ENCODE data around the gene CKS1B. TPM values are rescaled to one million over a fixed set of nuclear protein-coding genes. Genes with fewer than 3 reads are reported as not detected.
A peak's percentile ranks its signal among the peaks of the same experiment; 100 is the strongest.

Gene CKS1B
- total RNA-seq, 1 experiment from 2014 or later: 225 TPM

- no peak for DNase-seq
Observed at GRCh38 chr1:155013632-155014031, 39.2 kb downstream of the CKS1B start.

GRCh38 chr1:155014709-155015508, 40.4 kb downstream of the CKS1B start:
- Histone ChIP-seq H3K4me2 (ENCODE audit: low read depth, low read length, poor library complexity, severe bottlenecking) (no peak overlapping the region), H2AFZ (ENCODE audit: low read length) (no peak overlapping the region), H4K20me1 (ENCODE audit: insufficient read depth, low read depth, low read length) (no peaks in the 10 kb centered on the region; the same call in 1 of the 2 replicates), H3K4me1 (ENCODE audit: low read length) (peaks cover 70% of the 10 kb centered on the region), H3K9ac (ENCODE audit: low read length) (no peak overlapping the region), H3K9me2 (replicated peaks; ENCODE audit: insufficient read depth, low read length) (no peaks in the 10 kb centered on the region), H3K79me2 (ENCODE audit: low read length) (no peaks in the 10 kb centered on the region), H3K36me3 (ENCODE audit: insufficient read depth, low read length) (0 out of 2 replicates have a peak, but pooled peaks cover 3% of the 10 kb centered on the region), H3K9me3 (ENCODE audit: low read length) (no peaks in the 10 kb centered on the region), H3K4me3 (ENCODE audit: low read length) (no peak overlapping the region), H3K27ac (ENCODE audit: low read length) (no peak overlapping the region), H3K27me3 (ENCODE audit: low read length) (no peaks in the 10 kb centered on the region)
- no peak for DNase-seq

More at GRCh38 chr1:155013632-155014031, 39.2 kb downstream of the CKS1B start:
- H4K20me1 ChIP-seq (ENCODE audit: insufficient read depth, low read depth, low read length): no peaks in the 10 kb centered on the region
- H3K27ac ChIP-seq (ENCODE audit: low read length): peak overlapping the region; percentile 40; the same call in 1 of the 2 replicates
- H3K36me3 ChIP-seq (ENCODE audit: insufficient read depth, low read length): no peaks in the 10 kb centered on the region
- H3K9ac ChIP-seq (ENCODE audit: low read length): no peak overlapping the region
- H3K4me2 ChIP-seq (ENCODE audit: low read depth, low read length, poor library complexity, severe bottlenecking): no peak overlapping the region
- no peaks in the 10 kb centered on the region for H3K9me3 ChIP-seq (ENCODE audit: low read length)
- no peak overlapping the region for H3K4me3 ChIP-seq (ENCODE audit: low read length)
- H3K9me2 ChIP-seq (replicated peaks; ENCODE audit: insufficient read depth, low read length): no peaks in the 10 kb centered on the region
- peaks cover 78% of the 10 kb centered on the region for H3K4me1 ChIP-seq (ENCODE audit: low read length)
- H3K79me2 ChIP-seq (ENCODE audit: low read length): no peaks in the 10 kb centered on the region
- H2AFZ ChIP-seq (ENCODE audit: low read length): no peak overlapping the region
- no peaks in the 10 kb centered on the region for H3K27me3 ChIP-seq (ENCODE audit: low read length)

DNA sequence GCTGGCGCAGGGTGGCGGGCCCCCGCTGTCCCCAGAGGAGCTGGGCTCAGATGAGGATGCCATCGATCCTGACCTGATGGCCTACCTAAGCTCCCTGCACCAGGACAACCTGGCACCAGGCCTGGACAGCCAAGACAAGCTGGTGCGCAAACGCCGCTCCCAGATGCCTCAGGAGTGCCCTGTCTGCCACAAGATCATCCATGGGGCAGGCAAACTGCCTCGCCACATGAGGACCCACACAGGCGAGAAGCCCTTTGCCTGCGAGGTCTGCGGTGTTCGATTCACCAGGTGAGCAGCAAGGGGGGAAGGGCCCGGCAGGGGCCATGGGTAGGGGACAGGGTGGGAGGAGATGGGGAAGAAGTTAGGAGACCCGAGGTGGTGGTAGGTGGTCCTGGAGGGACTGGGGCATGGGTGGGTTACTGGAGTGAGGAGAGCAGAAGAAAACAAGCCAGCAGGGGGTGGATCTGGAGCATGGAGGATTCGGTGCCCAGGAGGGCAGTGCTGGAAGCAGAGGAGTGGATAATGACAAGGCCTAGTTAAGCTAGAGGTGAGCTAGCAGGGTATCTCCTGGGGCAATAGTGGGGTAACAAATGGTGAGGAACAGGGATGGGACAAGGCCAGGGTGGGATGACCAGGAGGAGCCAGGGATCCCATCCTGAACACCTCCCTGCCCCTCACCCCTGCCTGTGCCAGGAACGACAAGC, 41.2 kb downstream of the CKS1B start:
- Histone ChIP-seq H3K4me3 (ENCODE audit: low read length) (no peak overlapping the region), H3K36me3 (ENCODE audit: insufficient read depth, low read length) (0 out of 2 replicates have a peak, but pooled peaks cover 3% of the 10 kb centered on the region), H3K9me3 (ENCODE audit: low read length) (no peaks in the 10 kb centered on the region), H3K9me2 (replicated peaks; ENCODE audit: insufficient read depth, low read length) (no peaks in the 10 kb centered on the region), H3K9ac (ENCODE audit: low read length) (no peak overlapping the region), H3K27me3 (ENCODE audit: low read length) (no peaks in the 10 kb centered on the region), H3K79me2 (ENCODE audit: low read length) (no peaks in the 10 kb centered on the region), H3K4me1 (ENCODE audit: low read length) (peaks cover 62% of the 10 kb centered on the region), H2AFZ (ENCODE audit: low read length) (no peak overlapping the region), H3K4me2 (ENCODE audit: low read depth, low read length, poor library complexity, severe bottlenecking) (no peak overlapping the region), H3K27ac (ENCODE audit: low read length) (no peak overlapping the region), H4K20me1 (ENCODE audit: insufficient read depth, low read depth, low read length) (no peaks in the 10 kb centered on the region; the same call in 1 of the 2 replicates)
- DNase-seq: no peak

DNA sequence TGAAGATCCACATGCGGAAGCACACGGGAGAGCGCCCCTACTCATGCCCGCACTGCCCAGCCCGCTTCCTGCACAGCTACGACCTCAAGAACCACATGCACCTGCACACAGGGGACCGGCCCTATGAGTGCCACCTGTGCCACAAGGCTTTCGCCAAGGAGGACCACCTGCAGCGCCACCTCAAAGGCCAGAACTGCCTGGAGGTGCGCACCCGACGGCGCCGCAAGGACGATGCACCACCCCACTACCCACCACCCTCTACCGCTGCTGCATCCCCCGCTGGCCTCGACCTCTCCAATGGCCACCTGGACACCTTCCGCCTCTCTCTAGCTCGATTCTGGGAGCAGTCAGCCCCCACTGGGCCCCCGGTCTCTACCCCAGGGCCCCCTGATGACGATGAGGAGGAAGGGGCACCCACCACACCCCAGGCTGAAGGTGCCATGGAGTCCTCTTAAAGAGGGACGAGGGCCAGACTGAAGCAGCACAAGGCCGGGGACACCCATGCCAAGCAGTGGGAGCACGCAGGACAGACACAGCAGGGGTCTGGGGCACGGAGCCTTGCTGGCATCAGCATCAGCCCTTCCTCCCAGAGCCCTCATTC, 41.9 kb downstream of the CKS1B start:
- no peaks in the 10 kb centered on the region; the same call in 1 of the 2 replicates for H4K20me1 ChIP-seq (ENCODE audit: insufficient read depth, low read depth, low read length)
- no peaks in the 10 kb centered on the region for H3K9me3 ChIP-seq (ENCODE audit: low read length)
- H3K4me2 ChIP-seq (ENCODE audit: low read depth, low read length, poor library complexity, severe bottlenecking): peak overlapping the region; percentile 69
- H3K27ac ChIP-seq (ENCODE audit: low read length): peak overlapping the region; percentile 87
- H3K79me2 ChIP-seq (ENCODE audit: low read length): no peaks in the 10 kb centered on the region
- no peak overlapping the region for H3K4me3 ChIP-seq (ENCODE audit: low read length)
- H3K27me3 ChIP-seq (ENCODE audit: low read length): no peaks in the 10 kb centered on the region
- no peak overlapping the region for H2AFZ ChIP-seq (ENCODE audit: low read length)
- no peak for DNase-seq
- no peak overlapping the region for H3K9ac ChIP-seq (ENCODE audit: low read length)
- H3K36me3 ChIP-seq (ENCODE audit: insufficient read depth, low read length): 0 out of 2 replicates have a peak, but pooled peaks cover 3% of the 10 kb centered on the region
- no peaks in the 10 kb centered on the region for H3K9me2 ChIP-seq (replicated peaks; ENCODE audit: insufficient read depth, low read length)
- H3K4me1 ChIP-seq (ENCODE audit: low read length): peaks cover 56% of the 10 kb centered on the region

DNA sequence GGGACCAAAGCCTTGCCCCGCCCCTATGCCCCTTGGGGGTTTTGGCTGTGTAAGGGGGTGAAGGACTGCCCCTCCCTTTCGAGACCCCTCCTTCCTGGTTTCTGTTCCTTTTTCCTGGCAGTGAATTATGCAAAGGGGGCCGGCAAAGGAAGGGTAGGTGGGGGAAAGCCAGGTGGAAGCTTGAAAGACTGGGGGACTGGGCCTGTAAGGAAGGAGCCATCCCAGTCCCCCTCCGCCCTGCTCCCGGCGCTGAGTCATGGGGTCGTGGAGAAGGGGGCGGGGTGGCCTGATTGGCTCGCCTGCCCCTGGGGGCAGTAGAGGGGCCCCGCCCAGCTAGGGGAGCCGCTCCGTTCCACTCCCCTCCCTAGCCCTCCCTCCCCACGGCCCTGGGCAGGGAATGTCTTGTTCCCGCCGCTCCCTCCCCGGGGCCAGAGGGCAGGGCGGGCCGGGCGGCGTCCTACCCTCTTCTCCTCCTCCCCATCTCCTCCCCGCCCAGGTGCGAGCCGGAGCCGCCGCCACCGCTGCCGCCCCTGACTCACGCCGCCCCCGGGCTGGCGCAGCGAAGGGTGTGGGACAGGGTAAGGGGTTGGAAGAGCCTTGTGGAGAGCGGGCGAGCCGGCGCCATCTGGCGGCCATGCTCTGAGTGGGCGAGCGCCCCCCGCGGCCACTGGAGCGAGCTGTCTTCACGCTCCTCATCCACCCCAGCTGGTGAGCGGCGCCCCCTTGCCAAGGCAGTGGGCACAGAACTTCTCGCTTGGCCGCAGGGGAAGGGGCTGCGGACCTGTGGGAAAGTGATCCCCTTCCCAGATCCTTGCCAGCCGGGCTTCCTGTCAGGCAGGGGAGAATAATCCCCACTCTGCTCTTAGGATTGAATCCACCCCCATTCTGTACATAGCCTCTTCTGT, 42.8 kb downstream of the CKS1B start:
- no peaks in the 10 kb centered on the region for H3K27me3 ChIP-seq (ENCODE audit: low read length)
- no peak overlapping the region for H2AFZ ChIP-seq (ENCODE audit: low read length)
- H3K4me1 ChIP-seq (ENCODE audit: low read length): peaks cover 46% of the 10 kb centered on the region

GRCh38 chr1:155017946-155018316, 43.5 kb downstream of the CKS1B start:
- Histone ChIP-seq H2AFZ (ENCODE audit: low read length) (no peak overlapping the region), H3K4me2 (ENCODE audit: low read depth, low read length, poor library complexity, severe bottlenecking) (peak overlapping the region; percentile 69), H4K20me1 (ENCODE audit: insufficient read depth, low read depth, low read length) (no peaks in the 10 kb centered on the region; the same call in 1 of the 2 replicates), H3K79me2 (ENCODE audit: low read length) (no peaks in the 10 kb centered on the region), H3K36me3 (ENCODE audit: insufficient read depth, low read length) (0 out of 2 replicates have a peak, but pooled peaks cover 3% of the 10 kb centered on the region), H3K4me3 (ENCODE audit: low read length) (peak overlapping the region; percentile 59), H3K9me2 (replicated peaks; ENCODE audit: insufficient read depth, low read length) (no peaks in the 10 kb centered on the region), H3K9ac (ENCODE audit: low read length) (peak overlapping the region; percentile 67), H3K27ac (ENCODE audit: low read length) (peak overlapping the region; percentile 87), H3K9me3 (ENCODE audit: low read length) (no peaks in the 10 kb centered on the region), H3K4me1 (ENCODE audit: low read length) (peaks cover 40% of the 10 kb centered on the region), H3K27me3 (ENCODE audit: low read length) (no peaks in the 10 kb centered on the region)
- peak; percentile 68 for DNase-seq

More for the DNA sequence above, 42.8 kb downstream of the CKS1B start:
- Histone ChIP-seq H3K9me2 (replicated peaks; ENCODE audit: insufficient read depth, low read length) (no peaks in the 10 kb centered on the region), H3K9me3 (ENCODE audit: low read length) (no peaks in the 10 kb centered on the region), H3K27ac (ENCODE audit: low read length) (peak overlapping the region; percentile 87), H3K9ac (ENCODE audit: low read length) (peak overlapping the region; percentile 67), H3K4me2 (ENCODE audit: low read depth, low read length, poor library complexity, severe bottlenecking) (peak overlapping the region; percentile 69), H3K79me2 (ENCODE audit: low read length) (no peaks in the 10 kb centered on the region), H3K36me3 (ENCODE audit: insufficient read depth, low read length) (0 out of 2 replicates have a peak, but pooled peaks cover 3% of the 10 kb centered on the region), H3K4me3 (ENCODE audit: low read length) (peak overlapping the region; percentile 59), H4K20me1 (ENCODE audit: insufficient read depth, low read depth, low read length) (no peaks in the 10 kb centered on the region; the same call in 1 of the 2 replicates)
- DNase-seq: peak; percentile 93

DNA sequence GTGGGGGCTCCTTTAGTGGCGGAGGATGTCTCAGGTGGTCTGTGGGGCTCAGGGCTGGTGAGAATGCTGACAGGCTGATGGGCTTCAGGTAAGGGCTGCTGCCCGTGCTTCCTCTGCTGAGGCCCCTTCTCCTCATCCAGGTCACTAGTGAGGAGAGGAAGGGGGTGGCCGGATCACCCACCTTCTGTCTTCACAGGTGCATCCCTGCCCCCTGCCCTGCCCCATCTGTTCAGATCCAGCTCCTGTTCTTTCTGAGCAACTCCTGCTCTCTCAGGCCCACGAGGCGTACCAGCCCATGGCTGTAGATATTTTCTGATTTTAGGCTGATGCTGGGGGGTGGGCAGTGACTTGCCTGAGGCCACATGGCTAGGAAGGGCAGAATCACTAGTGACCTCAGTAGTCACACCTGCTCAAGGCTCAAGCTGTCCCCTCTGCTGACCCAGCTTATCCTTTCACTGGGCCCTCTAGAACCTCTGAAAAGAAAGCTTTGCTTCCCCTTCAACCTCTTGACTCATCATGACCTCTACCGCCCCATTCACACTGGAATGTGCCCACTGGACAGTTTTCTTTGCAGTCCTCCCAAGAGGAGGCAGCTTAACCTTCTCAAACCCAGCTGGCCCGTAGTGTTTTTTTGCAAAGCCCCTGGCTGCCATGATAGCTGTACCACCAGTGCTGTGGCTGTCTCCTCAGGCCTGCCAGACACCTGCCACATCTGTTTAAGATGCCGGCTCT, 44.3 kb downstream of the CKS1B start:
- Histone ChIP-seq H4K20me1 (ENCODE audit: insufficient read depth, low read depth, low read length) (no peaks in the 10 kb centered on the region; the same call in 1 of the 2 replicates), H3K27me3 (ENCODE audit: low read length) (no peaks in the 10 kb centered on the region), H3K4me3 (ENCODE audit: low read length) (no peak overlapping the region), H3K4me2 (ENCODE audit: low read depth, low read length, poor library complexity, severe bottlenecking) (no peak overlapping the region), H3K27ac (ENCODE audit: low read length) (no peak overlapping the region), H3K4me1 (ENCODE audit: low read length) (peaks cover 31% of the 10 kb centered on the region), H3K79me2 (ENCODE audit: low read length) (no peaks in the 10 kb centered on the region), H3K36me3 (ENCODE audit: insufficient read depth, low read length) (0 out of 2 replicates have a peak, but pooled peaks cover 3% of the 10 kb centered on the region), H3K9me2 (replicated peaks; ENCODE audit: insufficient read depth, low read length) (no peaks in the 10 kb centered on the region), H2AFZ (ENCODE audit: low read length) (no peak overlapping the region), H3K9me3 (ENCODE audit: low read length) (no peaks in the 10 kb centered on the region), H3K9ac (ENCODE audit: low read length) (no peak overlapping the region)
- no peak for DNase-seq
